Stomach (tissue), 4 donors: ENCODE data around the gene DNAH1.

Experiments
- CTCF ChIP-seq, 7 experiments: fragments of 450-650 bp in 4 of 7; fragments of 200-600 bp in 3 of 7; sonication (generic) in 3 of 7; IDR thresholded peaks; one replicate each; pipeline ENCODE4 v1.5.1; 2016 to 2019; ENCODE audit warnings: antibody characterized with exemption in 7 of 7, control low read depth in 2 of 7, mild to moderate bottlenecking in 1 of 7
- EP300 ChIP-seq: sonication (generic); formaldehyde crosslinking; IDR thresholded peaks from one replicate; pipeline ENCODE4 v1.6.1; 2017; ENCODE audit warnings: antibody characterized with exemption
- POLR2A ChIP-seq, 4 donors: fragments of 450-650 bp; IDR thresholded peaks; one replicate each; pipeline ENCODE4 v1.6.1; 2016; ENCODE audit warnings: antibody characterized with exemption in 4 of 4, control low read depth in 2 of 4, mild to moderate bottlenecking in 1 of 4, moderate library complexity in 1 of 4
- POLR2AphosphoS5 ChIP-seq, 3 donors: sonication (generic); formaldehyde crosslinking; IDR thresholded peaks; one replicate each; pipeline ENCODE4 v1.6.1; 2016; ENCODE audit warnings: antibody characterized with exemption in 3 of 3

- TF ChIP-seq CTCF (IDR thresholded peaks at IDR 0.05): no peak
- TF ChIP-seq POLR2AphosphoS5 (IDR thresholded peaks at IDR 0.05): no peak
- no peak for TF ChIP-seq EP300
- TF ChIP-seq POLR2A (IDR thresholded peaks at IDR 0.05): no peak
Measured at GRCh38 chr3:52438579-52439425, 122.7 kb downstream of the DNAH1 start.
